ENCODE results near the gene FRRS1. TPM values are rescaled to one million over a fixed set of nuclear protein-coding genes. Genes with fewer than 3 reads are reported as not detected.

Gene FRRS1
- total and polyA plus RNA-seq, 5 donors from 2014 or later, result 0.13 to 1.1 (median 0.39) TPM; not detected in 2

DNA sequence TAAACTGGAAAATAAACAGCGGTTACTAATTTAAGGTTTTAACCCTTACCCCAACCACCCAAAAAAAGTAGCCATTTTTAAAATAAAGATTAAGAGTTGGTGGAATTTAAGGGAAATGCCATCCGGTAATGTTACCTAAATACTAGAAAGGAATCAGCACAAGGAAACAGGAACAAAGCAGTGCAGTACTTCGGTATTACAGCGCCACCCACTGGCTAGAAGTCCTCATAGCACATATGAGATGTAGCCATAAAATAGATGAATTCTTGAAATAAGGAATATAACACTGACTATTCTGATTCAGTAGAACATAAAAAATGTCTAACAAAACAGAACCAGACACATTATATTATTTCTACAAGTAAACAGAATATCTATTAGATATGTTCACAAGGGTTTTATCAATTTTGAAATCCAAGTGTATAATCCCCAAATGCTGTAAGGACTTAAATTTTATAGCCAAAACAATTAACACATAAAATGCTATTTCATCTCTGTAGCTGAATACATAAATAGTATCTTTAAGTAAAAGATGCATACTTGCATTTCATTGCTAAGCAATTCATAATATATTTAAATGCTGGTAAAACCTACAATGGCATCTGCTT, 58.8 kb downstream of the FRRS1 start:
- Histone ChIP-seq H3K9me3 (ENCODE audit: control insufficient read depth in 2 of 2, low read length in 2 of 2) (no peaks in the 10 kb centered on the region), H3K36me3 (ENCODE audit: control insufficient read depth, insufficient read depth, low read length) (no peaks in the 10 kb centered on the region), H3K27ac (ENCODE audit: insufficient read depth, low read length, poor library complexity, severe bottlenecking) (no peak overlapping the region), H3K4me3 (ENCODE audit: low read depth, low read length) (no peak overlapping the region), H3K4me1 (ENCODE audit: control insufficient read depth, insufficient read depth, low read length, poor library complexity, severe bottlenecking) (peaks cover 13% of the 10 kb centered on the region), H3K27me3 (ENCODE audit: control insufficient read depth, insufficient read depth, low read length) (no peaks in the 10 kb centered on the region)
- H3K9me3 Mint-ChIP-seq, result no peaks in the 10 kb centered on the region
- no peak overlapping the region for H3K27ac Mint-ChIP-seq
- ATAC-seq (ENCODE audit: low read depth in 2 of 2), result peak in 1 of 2 donors; percentile 53
- DNase-seq, result peak; percentile 24 to 70 (median 31)
- no peak overlapping the region for H3K4me3 Mint-ChIP-seq
- peaks cover under 1% of the 10 kb centered on the region for H3K27me3 Mint-ChIP-seq
- H3K4me1 Mint-ChIP-seq, result peaks cover 7 to 17% (median 11%) of the 10 kb centered on the region in 4 donors
- H3K36me3 Mint-ChIP-seq, result no peaks in the 10 kb centered on the region

DNA sequence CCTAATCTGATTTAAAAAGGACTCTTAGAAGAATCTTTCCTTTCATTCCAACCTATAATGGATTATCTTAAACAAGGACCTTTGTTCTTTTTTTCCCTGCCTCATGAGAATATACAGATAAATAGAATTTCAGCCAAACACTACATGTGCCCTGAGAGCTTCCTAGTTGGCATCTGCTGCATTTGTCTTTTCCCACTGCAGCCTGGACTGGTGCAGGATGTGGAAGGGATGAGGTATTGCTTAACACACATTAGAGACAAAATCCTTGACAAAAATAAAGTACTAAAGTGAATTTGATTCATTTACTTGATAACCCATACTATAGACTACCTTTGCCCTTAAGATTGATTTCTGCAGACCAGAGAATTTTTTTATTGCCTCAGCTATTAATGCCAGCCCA, 61.0 kb downstream of the FRRS1 start:
- Mint-ChIP-seq H3K4me1 (peaks cover 6 to 17% (median 11%) of the 10 kb centered on the region in 4 donors), H3K27ac (peak overlapping the region in 1 of 3 donors; percentile 27), H3K27me3 (peaks cover 20% of the 10 kb centered on the region)

GRCh38 chr1:99704356-99704816, 62.0 kb downstream of the FRRS1 start:
- no peak for ATAC-seq (ENCODE audit: low read depth in 2 of 2)
- Mint-ChIP-seq H3K36me3 (no peaks in the 10 kb centered on the region), H3K4me3 (peak overlapping the region; percentile 9 to 80 (median 60)), H3K9me3 (no peaks in the 10 kb centered on the region), H3K4me1 (peaks cover 4 to 17% (median 11%) of the 10 kb centered on the region in 4 donors), H3K27me3 (peaks cover 23% of the 10 kb centered on the region), H3K27ac (peak overlapping the region in 2 of 3 donors; percentile 8 to 56)
- Histone ChIP-seq H3K4me3 (ENCODE audit: low read depth, low read length) (peak overlapping the region; percentile 70), H3K27ac (ENCODE audit: insufficient read depth, low read length, poor library complexity, severe bottlenecking) (no peak overlapping the region), H3K27me3 (ENCODE audit: control insufficient read depth, insufficient read depth, low read length) (peaks cover 6% of the 10 kb centered on the region), H3K9me3 (ENCODE audit: control insufficient read depth in 2 of 2, low read length in 2 of 2) (no peaks in the 10 kb centered on the region), H3K4me1 (ENCODE audit: control insufficient read depth, insufficient read depth, low read length, poor library complexity, severe bottlenecking) (peaks cover 13% of the 10 kb centered on the region), H3K36me3 (ENCODE audit: control insufficient read depth, insufficient read depth, low read length) (no peaks in the 10 kb centered on the region)
- peak in 1 of 3 donors; percentile 60 for DNase-seq

More for the DNA sequence above, 61.0 kb downstream of the FRRS1 start:
- no peak for ATAC-seq (ENCODE audit: low read depth in 2 of 2)
- Histone ChIP-seq H3K27ac (ENCODE audit: insufficient read depth, low read length, poor library complexity, severe bottlenecking) (no peak overlapping the region), H3K9me3 (ENCODE audit: control insufficient read depth in 2 of 2, low read length in 2 of 2) (no peaks in the 10 kb centered on the region), H3K36me3 (ENCODE audit: control insufficient read depth, insufficient read depth, low read length) (no peaks in the 10 kb centered on the region), H3K4me3 (ENCODE audit: low read depth, low read length) (no peak overlapping the region), H3K4me1 (ENCODE audit: control insufficient read depth, insufficient read depth, low read length, poor library complexity, severe bottlenecking) (peaks cover 13% of the 10 kb centered on the region), H3K27me3 (ENCODE audit: control insufficient read depth, insufficient read depth, low read length) (peaks cover 6% of the 10 kb centered on the region)
- Mint-ChIP-seq H3K36me3 (no peaks in the 10 kb centered on the region), H3K4me3 (no peak overlapping the region), H3K9me3 (no peaks in the 10 kb centered on the region)
- no peak for DNase-seq

GRCh38 chr1:99702221-99702620, 64.2 kb downstream of the FRRS1 start:
- no peaks in the 10 kb centered on the region for H3K36me3 Mint-ChIP-seq
- no peak overlapping the region for H3K4me3 ChIP-seq (ENCODE audit: low read depth, low read length)
- DNase-seq (no peak), ATAC-seq (ENCODE audit: low read depth in 2 of 2) (no peak)
- H3K4me1 Mint-ChIP-seq, result peaks cover 4 to 17% (median 11%) of the 10 kb centered on the region in 4 donors
- H3K27ac ChIP-seq (ENCODE audit: insufficient read depth, low read length, poor library complexity, severe bottlenecking), result no peak overlapping the region
- H3K4me3 Mint-ChIP-seq, result no peak overlapping the region
- H3K27me3 ChIP-seq (ENCODE audit: control insufficient read depth, insufficient read depth, low read length), result peaks cover 9% of the 10 kb centered on the region
- H3K27ac Mint-ChIP-seq, result no peak overlapping the region
- no peaks in the 10 kb centered on the region for H3K36me3 ChIP-seq (ENCODE audit: control insufficient read depth, insufficient read depth, low read length)
- no peaks in the 10 kb centered on the region for H3K9me3 ChIP-seq (ENCODE audit: control insufficient read depth in 2 of 2, low read length in 2 of 2)
- H3K4me1 ChIP-seq (ENCODE audit: control insufficient read depth, insufficient read depth, low read length, poor library complexity, severe bottlenecking), result peaks cover 13% of the 10 kb centered on the region
- H3K27me3 Mint-ChIP-seq, result peaks cover 33% of the 10 kb centered on the region
- peaks cover 0 to 2% (median 0%) of the 10 kb centered on the region in 7 donors for H3K9me3 Mint-ChIP-seq

DNA sequence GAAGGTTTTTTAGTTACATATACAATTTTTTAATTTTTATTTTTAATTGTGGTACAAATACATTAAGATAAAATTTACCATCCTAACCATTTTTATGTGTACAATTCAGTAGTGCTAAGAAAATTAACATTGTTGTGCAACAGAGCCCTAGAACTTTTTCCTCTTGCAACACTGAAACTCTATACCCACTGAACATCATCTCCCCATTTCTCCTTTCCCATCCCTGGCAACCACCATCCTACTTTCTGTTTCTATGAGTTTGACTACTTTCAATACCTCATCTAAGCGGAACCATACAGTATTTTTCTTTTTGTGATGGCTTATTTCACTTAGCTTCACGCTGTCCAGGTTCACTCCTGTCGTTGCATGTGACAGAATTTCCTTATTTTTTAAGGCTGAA, 66.4 kb downstream of the FRRS1 start:
- Mint-ChIP-seq H3K27me3 (peaks cover 41% of the 10 kb centered on the region), H3K4me1 (peaks cover 2 to 12% (median 9%) of the 10 kb centered on the region in 4 donors), H3K36me3 (no peaks in the 10 kb centered on the region), H3K9me3 (peaks cover 0 to 5% (median 0%) of the 10 kb centered on the region in 7 donors), H3K4me3 (no peak overlapping the region), H3K27ac (no peak overlapping the region)
- H3K27ac ChIP-seq (ENCODE audit: insufficient read depth, low read length, poor library complexity, severe bottlenecking), result no peak overlapping the region
- H3K27me3 ChIP-seq (ENCODE audit: control insufficient read depth, insufficient read depth, low read length), result peaks cover 13% of the 10 kb centered on the region
- H3K36me3 ChIP-seq (ENCODE audit: control insufficient read depth, insufficient read depth, low read length), result no peaks in the 10 kb centered on the region
- H3K9me3 ChIP-seq (ENCODE audit: control insufficient read depth in 2 of 2, low read length in 2 of 2), result no peaks in the 10 kb centered on the region
- ATAC-seq (ENCODE audit: low read depth in 2 of 2) (no peak), DNase-seq (no peak)
- no peak overlapping the region for H3K4me3 ChIP-seq (ENCODE audit: low read depth, low read length)
- H3K4me1 ChIP-seq (ENCODE audit: control insufficient read depth, insufficient read depth, low read length, poor library complexity, severe bottlenecking), result peaks cover 11% of the 10 kb centered on the region

DNA sequence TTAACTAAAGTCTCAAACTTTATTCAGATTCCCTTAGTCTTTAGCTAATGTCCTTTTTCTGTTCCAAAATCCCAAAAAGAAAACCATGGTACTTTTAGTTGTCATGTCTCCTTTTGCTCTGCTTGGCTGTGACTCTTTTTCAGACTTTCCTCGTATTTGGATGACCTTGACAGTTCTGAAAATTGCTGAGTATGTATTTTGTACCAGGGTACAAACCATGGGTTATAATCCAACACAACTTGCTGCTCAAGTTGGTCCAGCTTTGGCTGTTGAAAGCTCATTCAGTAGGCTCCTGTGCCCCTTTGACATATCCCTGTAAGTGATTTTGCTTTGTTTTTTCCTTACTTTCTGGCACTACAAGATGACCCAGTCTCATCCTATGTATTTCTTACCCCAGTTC, 68.9 kb downstream of the FRRS1 start:
- DNase-seq (no peak), ATAC-seq (ENCODE audit: low read depth in 2 of 2) (no peak)
- Mint-ChIP-seq H3K27ac (no peak overlapping the region), H3K27me3 (peaks cover 50% of the 10 kb centered on the region), H3K4me3 (no peak overlapping the region), H3K4me1 (no peaks in the 10 kb centered on the region), H3K36me3 (no peaks in the 10 kb centered on the region), H3K9me3 (peaks cover 0 to 5% (median 0%) of the 10 kb centered on the region in 7 donors)
- H3K36me3 ChIP-seq (ENCODE audit: control insufficient read depth, insufficient read depth, low read length), result no peaks in the 10 kb centered on the region
- peaks cover 14% of the 10 kb centered on the region for H3K27me3 ChIP-seq (ENCODE audit: control insufficient read depth, insufficient read depth, low read length)
- H3K4me1 ChIP-seq (ENCODE audit: control insufficient read depth, insufficient read depth, low read length, poor library complexity, severe bottlenecking), result no peaks in the 10 kb centered on the region
- H3K4me3 ChIP-seq (ENCODE audit: low read depth, low read length), result no peak overlapping the region
- no peaks in the 10 kb centered on the region for H3K9me3 ChIP-seq (ENCODE audit: control insufficient read depth in 2 of 2, low read length in 2 of 2)
- no peak overlapping the region for H3K27ac ChIP-seq (ENCODE audit: insufficient read depth, low read length, poor library complexity, severe bottlenecking)

- Mint-ChIP-seq H3K4me3 (no peak overlapping the region), H3K27ac (no peak overlapping the region), H3K4me1 (no peaks in the 10 kb centered on the region), H3K36me3 (no peaks in the 10 kb centered on the region), H3K9me3 (peaks cover 0 to 5% (median 0%) of the 10 kb centered on the region in 7 donors), H3K27me3 (peaks cover 48% of the 10 kb centered on the region)
- no peak for DNase-seq
- ATAC-seq (ENCODE audit: low read depth in 2 of 2), result no peak
- Histone ChIP-seq H3K4me3 (ENCODE audit: low read depth, low read length) (no peak overlapping the region), H3K27ac (ENCODE audit: insufficient read depth, low read length, poor library complexity, severe bottlenecking) (no peak overlapping the region), H3K36me3 (ENCODE audit: control insufficient read depth, insufficient read depth, low read length) (no peaks in the 10 kb centered on the region), H3K9me3 (ENCODE audit: control insufficient read depth in 2 of 2, low read length in 2 of 2) (no peaks in the 10 kb centered on the region), H3K27me3 (ENCODE audit: control insufficient read depth, insufficient read depth, low read length) (peaks cover 9% of the 10 kb centered on the region), H3K4me1 (ENCODE audit: control insufficient read depth, insufficient read depth, low read length, poor library complexity, severe bottlenecking) (no peaks in the 10 kb centered on the region)
Measured at GRCh38 chr1:99696616-99697015, 69.8 kb downstream of the FRRS1 start.

DNA sequence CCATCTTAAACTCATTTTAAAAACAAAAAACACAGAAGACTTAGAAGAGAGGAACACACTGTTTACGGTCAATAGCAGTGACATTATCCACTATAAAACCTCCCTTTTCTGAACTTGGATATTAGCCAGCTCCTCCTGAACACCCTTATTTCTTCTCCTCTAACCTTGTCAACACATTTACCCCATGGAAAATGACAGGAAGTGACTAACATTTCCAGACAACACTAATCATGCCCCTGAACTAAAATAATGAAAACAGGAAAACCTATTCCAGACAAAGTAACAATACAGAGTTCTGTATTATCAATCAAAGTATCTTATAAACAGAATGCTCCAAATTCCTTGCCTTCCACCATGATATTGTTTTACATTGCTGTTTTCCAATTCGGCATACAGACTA, 75.3 kb downstream of the FRRS1 start:
- no peak overlapping the region for H3K27ac Mint-ChIP-seq
- H3K4me1 Mint-ChIP-seq, result no peaks in the 10 kb centered on the region
- peaks cover 0 to 5% (median 0%) of the 10 kb centered on the region in 7 donors for H3K9me3 Mint-ChIP-seq
- no peak overlapping the region for H3K27ac ChIP-seq (ENCODE audit: insufficient read depth, low read length, poor library complexity, severe bottlenecking)
- no peak overlapping the region for H3K4me3 Mint-ChIP-seq
- H3K27me3 ChIP-seq (ENCODE audit: control insufficient read depth, insufficient read depth, low read length), result peaks cover 10% of the 10 kb centered on the region
- no peaks in the 10 kb centered on the region for H3K9me3 ChIP-seq (ENCODE audit: control insufficient read depth in 2 of 2, low read length in 2 of 2)
- DNase-seq (no peak), ATAC-seq (ENCODE audit: low read depth in 2 of 2) (no peak)
- no peak overlapping the region for H3K4me3 ChIP-seq (ENCODE audit: low read depth, low read length)
- no peaks in the 10 kb centered on the region for H3K36me3 ChIP-seq (ENCODE audit: control insufficient read depth, insufficient read depth, low read length)
- H3K27me3 Mint-ChIP-seq, result peaks cover 22% of the 10 kb centered on the region
- no peaks in the 10 kb centered on the region for H3K4me1 ChIP-seq (ENCODE audit: control insufficient read depth, insufficient read depth, low read length, poor library complexity, severe bottlenecking)
- no peaks in the 10 kb centered on the region for H3K36me3 Mint-ChIP-seq

All from CD4-positive, CD25-positive, alpha-beta regulatory T cell (primary cell).